Pancreas (tissue), 10 donors: ENCODE results near the gene CCR6. TPM values are rescaled to one million over a fixed set of nuclear protein-coding genes. Genes with fewer than 3 reads are reported as not detected.
"Not testable (repeated sequence)": the region's sequence is repeated elsewhere in the genome, so short reads cannot be mapped to it uniquely, and the experiment has no call there.

Experiments
- ATAC-seq, 4 donors: fragments of 200-7000 bp; cut with Tn5 transposase; one replicate each; pipeline versions ENCODE4 v1.8.0 to v1.9.1; 2020; ENCODE audit warnings: mild to moderate bottlenecking in 4 of 4, moderate library complexity in 4 of 4
- DNase-seq, 6 donors: peaks; one replicate each; pipeline ENCODE4 v3.0.0-alpha.2; 2020
- FAIRE-seq: peaks from 2 replicates; lab custom pipeline; 2012; peaks lifted over from hg19 to GRCh38; lab: Jason Lieb, UNC
- H3K27ac ChIP-seq, 4 donors: fragments of 200-600 bp; sonication (generic); 1 replicate in 3 of 4; 2 replicates in 1 of 4; pipeline versions ENCODE4 v1.5.0 to v1.8.0; 2020
- H3K27me3 ChIP-seq, 4 donors: fragments of 200-600 bp; one replicate each; pipeline ENCODE4 v1.8.0; 2021
- H3K36me3 ChIP-seq, 3 donors: fragments of 200-600 bp; sonication (generic) in 1 of 3; one replicate each; pipeline versions ENCODE4 v1.5.0 to v1.8.0; 2020 to 2021
- H3K4me1 ChIP-seq, 3 donors: fragments of 200-600 bp; one replicate each; pipeline ENCODE4 v1.8.0; 2021
- H3K4me3 ChIP-seq, 4 donors: fragments of 200-600 bp; sonication (generic) in 2 of 4; one replicate each; pipeline versions ENCODE4 v1.5.0 to v1.8.0; 2020 to 2021
- H3K9me3 ChIP-seq, 4 donors: fragments of 200-600 bp; one replicate each; pipeline ENCODE4 v1.8.0; 2021
- WGBS, 2 donors: extraction: QIAGEN DNeasy Blood & Tissue Kit; methylation state at CpG; one replicate each; pipeline ENCODE4 v1.1.7; 2013; 5-methylcytosine and 5-hydroxymethylcytosine counted together
- intact Hi-C, 3 donors: fragments of 100-400 bp; cut with DNase I; formaldehyde crosslinking; loops; one replicate each; pipeline versions ENCODE4 v1.11.1 to v1.14.2; 2022
- polyA plus RNA-seq, 2 donors: library from polyadenylated mRNA; stranded (reverse); fragments of 200-250 nt; gene quantifications; one replicate each; pipeline ENCODE4 v1.2.3, GENCODE V29; 2013
- total RNA-seq, 6 donors: library from RNA; stranded (reverse); fragmentation: NEBNext Ultra II Directional in 4 of 6; extraction: Animal tissue kit (Norgen Biotek cat#: 25700) in 4 of 6; gene quantifications; one replicate each; pipeline versions ENCODE4 v1.2.1 to v1.2.4, GENCODE V29; 2021 to 2023
- TF ChIP-seq, protein P1 (sequence below), 4 donors: fragments of 200-600 bp; sonication (generic) in 3 of 4; IDR thresholded peaks; one replicate each; pipeline versions ENCODE4 v1.5.0 to v1.8.0; 2021; ENCODE audit warnings: antibody characterized with exemption in 4 of 4
- donor health status: healthy with polysubstance abuse.
- donor health status: DM: no; HTN: no; CAD: no; lungs with moderate emphysema.
- donor health status: DM: no; HTN: no; CAD: no.
- donor health status: control.
- donor health status: control.
- donor health status: Bipolar disorder and iron deficiency.
- donor health status: DM: yes; HTN: yes; CAD: no.
- donor health status: DM: no; HTN: no; CAD: no.
- donor health status: DM: no; HTN: no; CAD: no.
- donor health status: DM: yes; HTN: yes; CAD: no.

The CCR6 gene
- total and polyA plus RNA-seq, 8 donors = 0.08 to 0.31 (median 0.21) TPM; not detected in 5

DNA sequence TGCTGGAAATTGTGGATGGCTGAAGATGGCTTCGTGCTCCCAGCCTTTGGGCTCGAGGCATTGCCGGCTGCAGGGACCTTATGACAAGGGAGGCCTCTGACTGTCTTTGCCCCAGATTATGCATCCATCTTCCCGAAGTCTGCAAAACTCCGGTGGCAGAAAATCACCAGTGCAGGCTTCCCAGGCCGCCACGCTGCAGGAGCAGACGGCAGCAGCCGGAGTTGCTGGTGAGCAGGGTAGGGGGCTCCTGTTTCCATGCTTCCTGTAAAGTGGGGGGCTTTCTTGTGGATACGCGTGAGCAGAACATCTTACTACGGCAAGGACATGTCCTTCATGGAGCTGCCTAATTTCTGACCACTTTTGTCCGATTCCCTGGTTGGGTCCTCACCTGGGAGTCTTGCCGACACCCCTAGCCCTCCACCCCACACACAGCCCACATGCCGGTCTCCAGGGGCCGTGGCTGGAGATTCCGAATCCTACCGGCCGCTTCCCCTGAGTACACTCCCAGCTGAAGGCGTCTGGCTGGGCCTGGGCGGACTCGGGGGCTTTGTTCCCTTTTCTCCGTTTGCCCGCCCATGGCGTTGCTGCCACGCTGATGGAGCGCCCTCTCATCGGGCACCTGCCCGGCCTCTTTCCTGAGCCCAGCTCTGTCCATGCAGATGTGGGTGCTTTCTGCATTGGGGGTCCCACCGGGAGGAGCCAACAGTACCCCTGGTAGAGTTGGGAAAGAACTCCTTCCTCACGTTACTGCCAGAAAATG, 56.2 kb downstream of the CCR6 start:
- WGBS, 2 donors = 77 to 84% methylated on average over 16 to 25 of the region's 31 CpGs
- H3K9me3 ChIP-seq, H3K36me3 ChIP-seq, intact Hi-C loops, H3K27me3 ChIP-seq, FAIRE-seq, ATAC-seq, DNase-seq, H3K4me3 ChIP-seq, H3K27ac ChIP-seq, H3K4me1 ChIP-seq: not testable (repeated sequence)

DNA sequence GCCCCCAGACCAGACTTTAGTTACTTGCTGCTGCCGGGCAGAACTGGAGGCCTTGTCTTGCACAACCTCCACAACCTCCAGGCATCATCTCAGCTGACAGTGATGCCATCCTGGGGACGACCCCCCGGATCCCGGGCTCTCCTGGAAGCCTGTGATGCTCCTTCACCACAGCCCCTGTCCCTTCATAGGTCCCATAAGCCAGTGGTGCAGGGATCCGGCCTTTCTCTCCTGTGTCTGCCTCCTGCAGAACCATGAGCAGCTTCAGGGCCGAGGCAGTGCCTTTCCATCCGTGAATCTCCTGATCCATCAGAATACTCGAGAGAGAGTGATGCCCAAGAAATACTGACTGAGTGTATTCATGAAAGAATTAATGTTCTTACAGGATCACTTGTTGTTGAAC, 57.2 kb downstream of the CCR6 start:
- H3K36me3 ChIP-seq, H3K27me3 ChIP-seq, intact Hi-C loops, FAIRE-seq, H3K9me3 ChIP-seq, H3K4me3 ChIP-seq, H3K4me1 ChIP-seq, DNase-seq, ATAC-seq, H3K27ac ChIP-seq: not testable (repeated sequence)
- WGBS, 2 donors = 65 to 72% methylated on average over 6 to 8 of the region's 8 CpGs

DNA sequence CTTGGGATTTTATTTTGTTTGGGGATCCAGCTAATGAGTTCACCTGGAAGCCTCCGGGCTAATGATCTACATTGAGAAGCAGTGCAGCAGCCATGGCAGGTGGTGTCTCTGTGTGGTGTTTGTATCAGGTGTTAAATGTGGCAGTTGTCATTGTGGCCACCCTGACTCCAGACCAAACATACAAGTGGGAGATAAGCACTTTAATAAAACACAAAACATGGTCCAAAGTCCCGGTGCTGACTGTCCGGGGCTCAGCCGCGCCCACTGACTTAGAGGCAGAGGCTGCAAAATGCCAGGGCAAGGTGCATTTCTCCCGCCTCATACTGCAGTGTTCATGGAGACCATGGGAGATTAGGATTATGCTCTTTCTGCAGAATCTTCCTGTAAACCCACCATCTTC, 58.5 kb downstream of the CCR6 start:
- DNase-seq, H3K4me3 ChIP-seq, FAIRE-seq, intact Hi-C loops, H3K4me1 ChIP-seq, H3K27ac ChIP-seq, H3K27me3 ChIP-seq, H3K9me3 ChIP-seq, H3K36me3 ChIP-seq: not testable (repeated sequence)
- 17% methylated on average over 1 of the region's 6 CpGs; no CpG with 5 or more reads in 1 of the 2 donors for WGBS, 2 donors
- peak in 1 of 4 donors; percentile 33 for ATAC-seq

DNA sequence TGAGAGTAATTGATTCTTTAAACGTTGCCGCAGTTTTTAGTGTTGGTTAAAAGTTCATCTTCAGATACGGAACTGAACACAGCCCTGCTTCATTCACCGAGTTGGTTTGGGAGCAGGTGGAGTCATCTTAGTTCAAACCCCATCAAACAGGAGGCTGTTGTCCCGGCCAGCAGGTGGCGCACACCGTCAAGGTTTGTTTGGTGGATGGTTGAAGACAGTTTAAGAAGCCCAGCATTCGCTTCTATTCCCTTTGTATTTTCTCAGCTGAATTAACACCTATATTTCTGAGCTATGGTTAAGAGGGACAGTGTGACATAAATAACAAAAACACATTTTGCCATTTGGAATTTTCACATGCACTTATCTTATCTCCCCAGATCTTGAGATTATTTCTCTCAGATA, 60.0 kb downstream of the CCR6 start:
- WGBS, 2 donors = 3 to 6% methylated on average over 4 of the region's 8 CpGs
- not testable (repeated sequence) for DNase-seq

DNA sequence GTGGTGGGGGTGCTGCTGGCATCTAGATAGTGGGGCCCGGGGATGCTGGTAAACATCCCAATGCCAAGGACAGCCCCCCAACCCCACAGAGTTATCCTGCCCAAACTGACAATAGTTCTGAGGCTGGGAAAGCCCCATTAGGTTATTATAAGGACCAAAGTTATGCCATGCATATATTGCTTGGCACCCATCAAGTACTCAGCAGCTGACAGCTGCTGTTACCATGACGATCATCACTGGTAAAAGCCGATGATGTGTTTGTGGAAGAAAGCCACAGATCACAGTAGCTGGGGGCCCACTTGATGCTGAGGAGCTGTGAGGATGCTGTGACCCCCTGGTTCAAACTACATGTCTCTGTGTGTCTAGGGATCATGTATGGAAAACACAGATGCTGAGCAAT, 62.2 kb downstream of the CCR6 start:
- 37 to 38% methylated on average over 3 of the region's 3 CpGs for WGBS, 2 donors
- FAIRE-seq, H3K4me1 ChIP-seq, H3K27me3 ChIP-seq, intact Hi-C loops, H3K4me3 ChIP-seq, DNase-seq, H3K36me3 ChIP-seq, H3K9me3 ChIP-seq, ATAC-seq, H3K27ac ChIP-seq: not testable (repeated sequence)

More for the DNA sequence above, 60.0 kb downstream of the CCR6 start:
- H3K27me3 ChIP-seq, H3K9me3 ChIP-seq, intact Hi-C loops, H3K36me3 ChIP-seq, H3K4me3 ChIP-seq, H3K27ac ChIP-seq, H3K4me1 ChIP-seq: not testable (repeated sequence)
- ATAC-seq (peak; percentile 70 to 90 (median 90)), FAIRE-seq (peak; percentile 94)
- TF ChIP-seq, protein P1, sequence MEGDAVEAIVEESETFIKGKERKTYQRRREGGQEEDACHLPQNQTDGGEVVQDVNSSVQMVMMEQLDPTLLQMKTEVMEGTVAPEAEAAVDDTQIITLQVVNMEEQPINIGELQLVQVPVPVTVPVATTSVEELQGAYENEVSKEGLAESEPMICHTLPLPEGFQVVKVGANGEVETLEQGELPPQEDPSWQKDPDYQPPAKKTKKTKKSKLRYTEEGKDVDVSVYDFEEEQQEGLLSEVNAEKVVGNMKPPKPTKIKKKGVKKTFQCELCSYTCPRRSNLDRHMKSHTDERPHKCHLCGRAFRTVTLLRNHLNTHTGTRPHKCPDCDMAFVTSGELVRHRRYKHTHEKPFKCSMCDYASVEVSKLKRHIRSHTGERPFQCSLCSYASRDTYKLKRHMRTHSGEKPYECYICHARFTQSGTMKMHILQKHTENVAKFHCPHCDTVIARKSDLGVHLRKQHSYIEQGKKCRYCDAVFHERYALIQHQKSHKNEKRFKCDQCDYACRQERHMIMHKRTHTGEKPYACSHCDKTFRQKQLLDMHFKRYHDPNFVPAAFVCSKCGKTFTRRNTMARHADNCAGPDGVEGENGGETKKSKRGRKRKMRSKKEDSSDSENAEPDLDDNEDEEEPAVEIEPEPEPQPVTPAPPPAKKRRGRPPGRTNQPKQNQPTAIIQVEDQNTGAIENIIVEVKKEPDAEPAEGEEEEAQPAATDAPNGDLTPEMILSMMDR (IDR thresholded peaks at IDR 0.05) = peak in 2 of 4 donors; percentile 14 to 16

DNA sequence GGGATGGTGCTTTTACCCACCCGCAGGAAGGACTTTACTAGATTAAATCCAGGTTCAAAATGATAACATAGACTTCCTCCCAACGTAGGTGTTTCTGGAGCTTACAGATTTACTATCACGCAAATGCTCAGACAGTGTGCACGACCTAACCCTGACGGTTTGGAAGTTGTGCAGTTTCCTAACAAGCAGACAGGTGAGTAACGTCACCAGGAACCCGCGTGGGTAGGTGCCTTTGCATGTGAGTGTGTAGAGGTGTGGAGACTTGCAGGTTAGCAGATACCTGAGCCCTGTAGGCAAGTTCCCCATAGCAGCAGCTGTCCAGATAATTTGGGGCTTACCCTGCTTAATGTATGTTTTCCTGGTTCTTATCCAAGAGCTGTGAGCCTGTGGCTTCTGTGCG, 64.4 kb downstream of the CCR6 start:
- 49 to 60% methylated on average over 9 of the region's 9 CpGs for WGBS, 2 donors
- H3K27me3 ChIP-seq, H3K27ac ChIP-seq, H3K9me3 ChIP-seq, H3K36me3 ChIP-seq, H3K4me3 ChIP-seq, H3K4me1 ChIP-seq, DNase-seq, FAIRE-seq, ATAC-seq, intact Hi-C loops: not testable (repeated sequence)

Other genes starting within 250 kb of the CCR6 start
- gene RNASET2, start 166.5 kb upstream of the CCR6 start, total RNA-seq = 10 to 100 TPM; 25.2 to 55.2 (median 37.0) TPM
- gene RNASET2, start 166.5 kb upstream of the CCR6 start, polyA plus RNA-seq = 10 to 100 TPM; 25.7 to 61.4 TPM
- 10 to 100 TPM in 1 of 6 donors, 1 to 10 TPM in 5; 4.4 to 11.9 (median 6.4) TPM for gene CEP43, start 123.7 kb upstream of the CCR6 start, total RNA-seq
- 10 to 100 TPM in 1 of 2 donors, 1 to 10 TPM in 1; 5.7 to 10.1 TPM for gene CEP43, start 123.7 kb upstream of the CCR6 start, polyA plus RNA-seq
- gene GPR31, start 34.9 kb downstream of the CCR6 start, total RNA-seq = not detected
- not detected for gene GPR31, start 34.9 kb downstream of the CCR6 start, polyA plus RNA-seq
- not detected for gene UNC93A, start 168.2 kb downstream of the CCR6 start, total RNA-seq
- gene UNC93A, start 168.2 kb downstream of the CCR6 start, polyA plus RNA-seq = not detected
- gene TTLL2, start 202.0 kb downstream of the CCR6 start, total RNA-seq = not detected
- gene TTLL2, start 202.0 kb downstream of the CCR6 start, polyA plus RNA-seq = not detected